ENCODE measurements around the gene STMP1.

DNA sequence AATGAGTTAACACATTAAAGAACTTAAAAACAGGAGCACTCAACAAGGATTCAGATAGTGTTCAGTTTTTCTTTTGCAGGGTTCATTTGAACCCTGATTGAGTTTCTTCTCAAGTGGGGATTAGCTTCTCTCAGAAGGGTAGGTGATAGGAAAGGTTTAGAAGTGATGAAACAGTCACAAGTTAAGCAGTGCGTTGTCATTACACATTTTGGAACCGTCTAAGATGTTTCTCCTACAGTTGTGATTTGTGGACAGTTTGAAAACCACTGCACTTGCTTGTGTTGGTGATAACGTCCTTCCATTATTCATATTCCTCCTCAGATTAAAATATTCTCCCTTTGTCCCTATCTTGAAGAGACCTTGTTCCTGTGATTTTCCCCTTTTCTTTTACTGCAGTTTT lies 2.7 kb downstream of the STMP1 start:
- TF ChIP-seq, protein P1, sequence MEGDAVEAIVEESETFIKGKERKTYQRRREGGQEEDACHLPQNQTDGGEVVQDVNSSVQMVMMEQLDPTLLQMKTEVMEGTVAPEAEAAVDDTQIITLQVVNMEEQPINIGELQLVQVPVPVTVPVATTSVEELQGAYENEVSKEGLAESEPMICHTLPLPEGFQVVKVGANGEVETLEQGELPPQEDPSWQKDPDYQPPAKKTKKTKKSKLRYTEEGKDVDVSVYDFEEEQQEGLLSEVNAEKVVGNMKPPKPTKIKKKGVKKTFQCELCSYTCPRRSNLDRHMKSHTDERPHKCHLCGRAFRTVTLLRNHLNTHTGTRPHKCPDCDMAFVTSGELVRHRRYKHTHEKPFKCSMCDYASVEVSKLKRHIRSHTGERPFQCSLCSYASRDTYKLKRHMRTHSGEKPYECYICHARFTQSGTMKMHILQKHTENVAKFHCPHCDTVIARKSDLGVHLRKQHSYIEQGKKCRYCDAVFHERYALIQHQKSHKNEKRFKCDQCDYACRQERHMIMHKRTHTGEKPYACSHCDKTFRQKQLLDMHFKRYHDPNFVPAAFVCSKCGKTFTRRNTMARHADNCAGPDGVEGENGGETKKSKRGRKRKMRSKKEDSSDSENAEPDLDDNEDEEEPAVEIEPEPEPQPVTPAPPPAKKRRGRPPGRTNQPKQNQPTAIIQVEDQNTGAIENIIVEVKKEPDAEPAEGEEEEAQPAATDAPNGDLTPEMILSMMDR (IDR thresholded peaks at IDR 0.05; ENCODE audit: low read depth, low read length), result no peak
- no peak for TF ChIP-seq MYC (IDR thresholded peaks at IDR 0.05; ENCODE audit: low read depth, low read length)
- no peak for TF ChIP-seq POLR2A (IDR thresholded peaks at IDR 0.05; ENCODE audit: extremely low read depth, insufficient read length)

Measured in NB4 (cell line).